HepG2 (cell line): ENCODE data around the gene HSD3B7. TPM values are rescaled to one million over a fixed set of nuclear protein-coding genes. Genes with fewer than 3 reads are reported as not detected.

Source experiments
- BORCS8-MEF2B ChIP-seq: sonication (generic); formaldehyde crosslinking; IDR thresholded peaks from 2 replicates; pipeline ENCODE4 v1.8.0; 2022; ENCODE audit warnings: mild to moderate bottlenecking, missing genetic modification reagents
- NAIF1 ChIP-seq: sonication (generic); formaldehyde crosslinking; IDR thresholded peaks from 2 replicates; pipeline ENCODE4 v1.5.0; 2020; ENCODE audit warnings: mild to moderate bottlenecking, missing genetic modification reagents, borderline replicate concordance
- ZNF10 ChIP-seq: sonication (generic); formaldehyde crosslinking; IDR thresholded peaks from 2 replicates; pipeline ENCODE4 v1.4.0; 2020; ENCODE audit warnings: mild to moderate bottlenecking, low read depth, missing genetic modification reagents, borderline replicate concordance
- ZNF207 ChIP-seq: fragments of 450-650 bp; IDR thresholded peaks from 2 replicates; pipeline ENCODE4 v1.6.1; 2016; ENCODE audit warnings: antibody characterized with exemption, borderline replicate concordance
- ZNF430 ChIP-seq: sonication (generic); formaldehyde crosslinking; IDR thresholded peaks from 2 replicates; pipeline ENCODE4 v1.9.0; 2021; ENCODE audit warnings: mild to moderate bottlenecking, missing genetic modification reagents
- ZNF773 ChIP-seq: sonication (generic); formaldehyde crosslinking; IDR thresholded peaks from 2 replicates; pipeline ENCODE4 v1.4.0; 2020; ENCODE audit warnings: missing genetic modification reagents, borderline replicate concordance
- polyA plus RNA-seq, 8 experiments: library from polyadenylated mRNA; depleted of rRNA in 3 of 8; stranded (reverse) in 7 of 8; unstranded in 1 of 8; fragments of >200 nt; fragmentation: Illumina TruSeq in 4 of 8; extraction: Trizol in 4 of 8; gene quantifications; 2 replicates each; pipeline versions ENCODE4 v1.2.1 to v1.2.3, GENCODE V29; 2011 to 2016; ENCODE audit warnings: low read depth in 4 of 8, missing spikeins in 1 of 8, mixed read lengths in 1 of 8; ENCODE audit not compliant: insufficient read depth in 1 of 8
- total RNA-seq, 5 experiments: library from RNA; depleted of rRNA; stranded (reverse); fragments of >200 nt; fragmentation: Illumina TruSeq; extraction: Trizol; gene quantifications; 2 replicates each; pipeline ENCODE4 v1.2.3, GENCODE V29; 2016; ENCODE audit warnings: low read depth in 1 of 5
- TF ChIP-seq, protein P1 (sequence below): sonication (generic); formaldehyde crosslinking; IDR thresholded peaks from 2 replicates; pipeline ENCODE4 v1.4.0; 2020; ENCODE audit warnings: mild to moderate bottlenecking, missing genetic modification reagents
- TF ChIP-seq, protein P2 (sequence below): sonication (generic); formaldehyde crosslinking; IDR thresholded peaks from 2 replicates; pipeline ENCODE4 v1.5.1; 2020; ENCODE audit warnings: missing genetic modification reagents, mild to moderate bottlenecking, borderline replicate concordance
- TF ChIP-seq, protein P3 (sequence below): sonication (generic); formaldehyde crosslinking; IDR thresholded peaks from 2 replicates; pipeline ENCODE4 v1.5.0; 2020; ENCODE audit warnings: missing genetic modification reagents
- TF ChIP-seq, protein P4 (sequence below): IDR thresholded peaks from 2 replicates; pipeline ENCODE4 v1.6.1; 2016; ENCODE audit warnings: missing compliant biosample characterization, missing genetic modification reagents, borderline replicate concordance
- TF ChIP-seq, protein P5 (sequence below): IDR thresholded peaks from 2 replicates; pipeline ENCODE4 v1.6.1; 2012; ENCODE audit warnings: low read length, improper control_type of control experiment
- TF ChIP-seq, protein P6 (sequence below): sonication (generic); formaldehyde crosslinking; IDR thresholded peaks from 2 replicates; pipeline ENCODE4 v1.4.0; 2020; ENCODE audit warnings: missing genetic modification reagents
- TF ChIP-seq, protein P7 (sequence below): sonication (generic); formaldehyde crosslinking; IDR thresholded peaks from 2 replicates; pipeline ENCODE4 v1.4.0; 2020; ENCODE audit warnings: mild to moderate bottlenecking, missing genetic modification reagents

Gene HSD3B7
- total and polyA plus RNA-seq, 2 of the 13 experiments (the other 11 are each of a cell fraction or from before 2014, with no cell fraction given): 32.9 to 69.7 TPM

DNA sequence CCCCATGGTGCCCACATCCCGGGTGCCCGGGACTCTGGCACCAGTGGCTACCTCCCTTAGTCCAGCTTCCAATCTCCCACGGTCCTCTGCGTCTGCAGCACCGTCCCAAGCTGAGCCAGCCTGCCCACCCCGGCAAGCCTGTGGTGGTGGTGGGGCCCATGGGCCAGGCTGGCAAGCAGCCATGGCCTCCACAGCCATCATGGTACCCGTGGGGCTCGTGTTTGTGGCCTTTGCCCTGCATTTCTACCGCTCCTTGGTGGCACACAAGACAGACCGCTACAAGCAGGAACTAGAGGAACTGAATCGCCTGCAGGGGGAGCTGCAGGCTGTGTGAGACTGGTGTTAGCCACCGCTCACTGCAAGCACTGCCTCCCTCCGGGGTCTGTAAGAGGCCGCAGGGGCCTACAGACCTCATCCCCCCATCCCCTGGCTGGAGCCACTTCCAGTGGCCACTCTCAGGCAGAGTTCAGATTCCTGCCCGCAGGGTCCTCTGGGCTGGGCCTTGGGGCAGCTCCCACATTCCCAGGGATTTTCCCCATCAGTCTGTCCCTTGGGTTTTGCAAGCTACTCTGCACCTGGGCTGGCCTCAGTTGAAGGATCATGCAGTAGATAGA is 31.4 kb upstream of the HSD3B7 start (continued):
- TF ChIP-seq, protein P1, sequence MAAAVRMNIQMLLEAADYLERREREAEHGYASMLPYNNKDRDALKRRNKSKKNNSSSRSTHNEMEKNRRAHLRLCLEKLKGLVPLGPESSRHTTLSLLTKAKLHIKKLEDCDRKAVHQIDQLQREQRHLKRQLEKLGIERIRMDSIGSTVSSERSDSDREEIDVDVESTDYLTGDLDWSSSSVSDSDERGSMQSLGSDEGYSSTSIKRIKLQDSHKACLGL (CRISPR knock-in tag): peak; percentile 62; the same call in 1 of the 2 replicates
- TF ChIP-seq, protein P2, sequence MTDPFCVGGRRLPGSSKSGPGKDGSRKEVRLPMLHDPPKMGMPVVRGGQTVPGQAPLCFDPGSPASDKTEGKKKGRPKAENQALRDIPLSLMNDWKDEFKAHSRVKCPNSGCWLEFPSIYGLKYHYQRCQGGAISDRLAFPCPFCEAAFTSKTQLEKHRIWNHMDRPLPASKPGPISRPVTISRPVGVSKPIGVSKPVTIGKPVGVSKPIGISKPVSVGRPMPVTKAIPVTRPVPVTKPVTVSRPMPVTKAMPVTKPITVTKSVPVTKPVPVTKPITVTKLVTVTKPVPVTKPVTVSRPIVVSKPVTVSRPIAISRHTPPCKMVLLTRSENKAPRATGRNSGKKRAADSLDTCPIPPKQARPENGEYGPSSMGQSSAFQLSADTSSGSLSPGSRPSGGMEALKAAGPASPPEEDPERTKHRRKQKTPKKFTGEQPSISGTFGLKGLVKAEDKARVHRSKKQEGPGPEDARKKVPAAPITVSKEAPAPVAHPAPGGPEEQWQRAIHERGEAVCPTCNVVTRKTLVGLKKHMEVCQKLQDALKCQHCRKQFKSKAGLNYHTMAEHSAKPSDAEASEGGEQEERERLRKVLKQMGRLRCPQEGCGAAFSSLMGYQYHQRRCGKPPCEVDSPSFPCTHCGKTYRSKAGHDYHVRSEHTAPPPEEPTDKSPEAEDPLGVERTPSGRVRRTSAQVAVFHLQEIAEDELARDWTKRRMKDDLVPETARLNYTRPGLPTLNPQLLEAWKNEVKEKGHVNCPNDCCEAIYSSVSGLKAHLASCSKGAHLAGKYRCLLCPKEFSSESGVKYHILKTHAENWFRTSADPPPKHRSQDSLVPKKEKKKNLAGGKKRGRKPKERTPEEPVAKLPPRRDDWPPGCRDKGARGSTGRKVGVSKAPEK (CRISPR knock-in tag): peak; percentile 86; the same call in 1 of the 2 replicates
- TF ChIP-seq, protein P3, sequence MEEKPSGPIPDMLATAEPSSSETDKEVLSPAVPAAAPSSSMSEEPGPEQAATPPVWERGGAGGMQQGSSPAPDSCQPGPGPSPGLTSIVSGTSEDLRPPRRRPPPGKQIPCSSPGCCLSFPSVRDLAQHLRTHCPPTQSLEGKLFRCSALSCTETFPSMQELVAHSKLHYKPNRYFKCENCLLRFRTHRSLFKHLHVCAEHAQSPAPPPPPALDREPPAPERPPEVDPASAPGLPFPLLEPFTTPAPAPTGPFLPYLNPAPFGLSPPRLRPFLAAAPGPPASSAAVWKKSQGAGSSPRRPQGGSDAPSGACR (CRISPR knock-in tag): no peak
- TF ChIP-seq NAIF1 (CRISPR knock-in tag) (no peak), ZNF10 (no peak), ZNF773 (CRISPR knock-in tag) (no peak), BORCS8-MEF2B (CRISPR knock-in tag) (peak; percentile 57; the same call in 1 of the 2 replicates), ZNF430 (CRISPR knock-in tag) (no peak), ZNF207 (no peak)
- TF ChIP-seq, protein P4, sequence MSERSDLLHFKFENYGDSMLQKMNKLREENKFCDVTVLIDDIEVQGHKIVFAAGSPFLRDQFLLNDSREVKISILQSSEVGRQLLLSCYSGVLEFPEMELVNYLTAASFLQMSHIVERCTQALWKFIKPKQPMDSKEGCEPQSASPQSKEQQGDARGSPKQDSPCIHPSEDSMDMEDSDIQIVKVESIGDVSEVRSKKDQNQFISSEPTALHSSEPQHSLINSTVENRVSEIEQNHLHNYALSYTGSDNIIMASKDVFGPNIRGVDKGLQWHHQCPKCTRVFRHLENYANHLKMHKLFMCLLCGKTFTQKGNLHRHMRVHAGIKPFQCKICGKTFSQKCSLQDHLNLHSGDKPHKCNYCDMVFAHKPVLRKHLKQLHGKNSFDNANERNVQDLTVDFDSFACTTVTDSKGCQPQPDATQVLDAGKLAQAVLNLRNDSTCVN: no peak
- TF ChIP-seq, protein P5, sequence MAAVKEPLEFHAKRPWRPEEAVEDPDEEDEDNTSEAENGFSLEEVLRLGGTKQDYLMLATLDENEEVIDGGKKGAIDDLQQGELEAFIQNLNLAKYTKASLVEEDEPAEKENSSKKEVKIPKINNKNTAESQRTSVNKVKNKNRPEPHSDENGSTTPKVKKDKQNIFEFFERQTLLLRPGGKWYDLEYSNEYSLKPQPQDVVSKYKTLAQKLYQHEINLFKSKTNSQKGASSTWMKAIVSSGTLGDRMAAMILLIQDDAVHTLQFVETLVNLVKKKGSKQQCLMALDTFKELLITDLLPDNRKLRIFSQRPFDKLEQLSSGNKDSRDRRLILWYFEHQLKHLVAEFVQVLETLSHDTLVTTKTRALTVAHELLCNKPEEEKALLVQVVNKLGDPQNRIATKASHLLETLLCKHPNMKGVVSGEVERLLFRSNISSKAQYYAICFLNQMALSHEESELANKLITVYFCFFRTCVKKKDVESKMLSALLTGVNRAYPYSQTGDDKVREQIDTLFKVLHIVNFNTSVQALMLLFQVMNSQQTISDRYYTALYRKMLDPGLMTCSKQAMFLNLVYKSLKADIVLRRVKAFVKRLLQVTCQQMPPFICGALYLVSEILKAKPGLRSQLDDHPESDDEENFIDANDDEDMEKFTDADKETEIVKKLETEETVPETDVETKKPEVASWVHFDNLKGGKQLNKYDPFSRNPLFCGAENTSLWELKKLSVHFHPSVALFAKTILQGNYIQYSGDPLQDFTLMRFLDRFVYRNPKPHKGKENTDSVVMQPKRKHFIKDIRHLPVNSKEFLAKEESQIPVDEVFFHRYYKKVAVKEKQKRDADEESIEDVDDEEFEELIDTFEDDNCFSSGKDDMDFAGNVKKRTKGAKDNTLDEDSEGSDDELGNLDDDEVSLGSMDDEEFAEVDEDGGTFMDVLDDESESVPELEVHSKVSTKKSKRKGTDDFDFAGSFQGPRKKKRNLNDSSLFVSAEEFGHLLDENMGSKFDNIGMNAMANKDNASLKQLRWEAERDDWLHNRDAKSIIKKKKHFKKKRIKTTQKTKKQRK: no peak
- TF ChIP-seq, protein P6, sequence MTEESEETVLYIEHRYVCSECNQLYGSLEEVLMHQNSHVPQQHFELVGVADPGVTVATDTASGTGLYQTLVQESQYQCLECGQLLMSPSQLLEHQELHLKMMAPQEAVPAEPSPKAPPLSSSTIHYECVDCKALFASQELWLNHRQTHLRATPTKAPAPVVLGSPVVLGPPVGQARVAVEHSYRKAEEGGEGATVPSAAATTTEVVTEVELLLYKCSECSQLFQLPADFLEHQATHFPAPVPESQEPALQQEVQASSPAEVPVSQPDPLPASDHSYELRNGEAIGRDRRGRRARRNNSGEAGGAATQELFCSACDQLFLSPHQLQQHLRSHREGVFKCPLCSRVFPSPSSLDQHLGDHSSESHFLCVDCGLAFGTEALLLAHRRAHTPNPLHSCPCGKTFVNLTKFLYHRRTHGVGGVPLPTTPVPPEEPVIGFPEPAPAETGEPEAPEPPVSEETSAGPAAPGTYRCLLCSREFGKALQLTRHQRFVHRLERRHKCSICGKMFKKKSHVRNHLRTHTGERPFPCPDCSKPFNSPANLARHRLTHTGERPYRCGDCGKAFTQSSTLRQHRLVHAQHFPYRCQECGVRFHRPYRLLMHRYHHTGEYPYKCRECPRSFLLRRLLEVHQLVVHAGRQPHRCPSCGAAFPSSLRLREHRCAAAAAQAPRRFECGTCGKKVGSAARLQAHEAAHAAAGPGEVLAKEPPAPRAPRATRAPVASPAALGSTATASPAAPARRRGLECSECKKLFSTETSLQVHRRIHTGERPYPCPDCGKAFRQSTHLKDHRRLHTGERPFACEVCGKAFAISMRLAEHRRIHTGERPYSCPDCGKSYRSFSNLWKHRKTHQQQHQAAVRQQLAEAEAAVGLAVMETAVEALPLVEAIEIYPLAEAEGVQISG (CRISPR knock-in tag): peak; percentile 86
- TF ChIP-seq, protein P7, sequence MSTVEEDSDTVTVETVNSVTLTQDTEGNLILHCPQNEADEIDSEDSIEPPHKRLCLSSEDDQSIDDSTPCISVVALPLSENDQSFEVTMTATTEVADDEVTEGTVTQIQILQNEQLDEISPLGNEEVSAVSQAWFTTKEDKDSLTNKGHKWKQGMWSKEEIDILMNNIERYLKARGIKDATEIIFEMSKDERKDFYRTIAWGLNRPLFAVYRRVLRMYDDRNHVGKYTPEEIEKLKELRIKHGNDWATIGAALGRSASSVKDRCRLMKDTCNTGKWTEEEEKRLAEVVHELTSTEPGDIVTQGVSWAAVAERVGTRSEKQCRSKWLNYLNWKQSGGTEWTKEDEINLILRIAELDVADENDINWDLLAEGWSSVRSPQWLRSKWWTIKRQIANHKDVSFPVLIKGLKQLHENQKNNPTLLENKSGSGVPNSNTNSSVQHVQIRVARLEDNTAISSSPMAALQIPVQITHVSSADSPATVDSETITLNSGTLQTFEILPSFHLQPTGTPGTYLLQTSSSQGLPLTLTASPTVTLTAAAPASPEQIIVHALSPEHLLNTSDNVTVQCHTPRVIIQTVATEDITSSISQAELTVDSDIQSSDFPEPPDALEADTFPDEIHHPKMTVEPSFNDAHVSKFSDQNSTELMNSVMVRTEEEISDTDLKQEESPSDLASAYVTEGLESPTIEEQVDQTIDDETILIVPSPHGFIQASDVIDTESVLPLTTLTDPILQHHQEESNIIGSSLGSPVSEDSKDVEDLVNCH (CRISPR knock-in tag): no peak
